ENCODE data around the gene OR4N2. TPM values are rescaled to one million over a fixed set of nuclear protein-coding genes. Genes with fewer than 3 reads are reported as not detected.
"Not testable (repeated sequence)": the region's sequence is repeated elsewhere in the genome, so short reads cannot be mapped to it uniquely, and the experiment has no call there.

The OR4N2 gene
- polyA plus RNA-seq, 3 donors, result not detected

GRCh38 chr14:19819879-19820278, 16.3 kb downstream of the OR4N2 start:
- H3K4me2 ChIP-seq (replicated peaks; ENCODE audit: extremely low read depth, low read length, poor library complexity, severe bottlenecking); H3K4me3 Mint-ChIP-seq; H2AFZ ChIP-seq (ENCODE audit: insufficient read depth, low read depth, low read length, poor library complexity, severe bottlenecking); H3K27me3 ChIP-seq (ENCODE audit: control insufficient read depth in 2 of 2, insufficient read depth in 2 of 2, low read length in 2 of 2); H3K79me2 ChIP-seq (ENCODE audit: insufficient read depth, low read length); H3K36me3 Mint-ChIP-seq; H3K27ac Mint-ChIP-seq; H3K4me1 Mint-ChIP-seq; H3K36me3 ChIP-seq (replicated peaks in 1 of 2; ENCODE audit: control insufficient read depth in 1 of 2, insufficient read depth in 2 of 2, low read length in 2 of 2); H3K27ac ChIP-seq (ENCODE audit: low read depth in 1 of 2, low read length in 2 of 2); H4K20me1 ChIP-seq (ENCODE audit: insufficient read depth, low read length); H3K9ac ChIP-seq (ENCODE audit: insufficient read depth, low read length, poor library complexity, severe bottlenecking); H3K27me3 Mint-ChIP-seq (ENCODE audit: low read depth in 3 of 3); intact Hi-C loops (cut with micrococcal nuclease); H3K4me3 ChIP-seq (replicated peaks in 1 of 3; ENCODE audit: low read depth in 2 of 3, low read length in 3 of 3); H3K4me1 ChIP-seq (ENCODE audit: control insufficient read depth in 1 of 2, insufficient read depth in 2 of 2, low read length in 2 of 2); DNase-seq: not testable (repeated sequence)
- 89% methylated on average over 1 of the region's 1 CpG for WGBS (ENCODE audit: insufficient coverage)
- H3K9me3 ChIP-seq (replicated peaks in 1 of 2; ENCODE audit: control insufficient read depth in 1 of 2, insufficient read depth in 1 of 2, low read length in 2 of 2), result peaks cover 6 to 13% of the 10 kb centered on the region in 2 donors
- peaks cover 5 to 15% (median 10%) of the 10 kb centered on the region in 7 donors for H3K9me3 Mint-ChIP-seq

DNA sequence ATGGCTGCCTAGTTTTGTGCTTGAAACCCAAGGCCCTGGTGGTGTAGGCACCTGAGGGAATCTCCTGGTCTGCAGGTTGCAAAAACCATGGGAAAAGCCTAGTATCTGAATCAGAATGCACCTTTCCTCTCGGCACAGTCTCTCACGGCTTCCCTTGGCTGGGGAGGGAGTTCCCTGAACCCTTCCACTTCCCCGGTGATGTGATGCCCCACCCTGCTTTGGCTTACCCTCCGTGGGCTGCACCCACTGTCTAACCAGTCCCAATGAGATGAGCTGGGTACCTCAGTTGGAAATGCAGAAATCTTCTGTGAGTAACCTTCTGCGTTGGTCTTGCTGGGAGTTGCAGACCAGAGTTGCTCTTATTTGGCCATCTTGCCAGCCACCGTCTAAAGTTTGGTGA, 17.4 kb downstream of the OR4N2 start:
- H3K9me3 ChIP-seq (replicated peaks in 1 of 2; ENCODE audit: control insufficient read depth in 1 of 2, insufficient read depth in 1 of 2, low read length in 2 of 2), result peaks cover 6 to 13% of the 10 kb centered on the region in 2 donors
- H4K20me1 ChIP-seq (ENCODE audit: insufficient read depth, low read length); H3K27me3 Mint-ChIP-seq (ENCODE audit: low read depth in 3 of 3); H3K4me1 ChIP-seq (ENCODE audit: control insufficient read depth in 1 of 2, insufficient read depth in 2 of 2, low read length in 2 of 2); H3K27ac Mint-ChIP-seq; H3K4me3 Mint-ChIP-seq; H3K27ac ChIP-seq (ENCODE audit: low read depth in 1 of 2, low read length in 2 of 2); H3K36me3 Mint-ChIP-seq; H3K79me2 ChIP-seq (ENCODE audit: insufficient read depth, low read length); H2AFZ ChIP-seq (ENCODE audit: insufficient read depth, low read depth, low read length, poor library complexity, severe bottlenecking); H3K9ac ChIP-seq (ENCODE audit: insufficient read depth, low read length, poor library complexity, severe bottlenecking); H3K4me1 Mint-ChIP-seq; H3K36me3 ChIP-seq (replicated peaks in 1 of 2; ENCODE audit: control insufficient read depth in 1 of 2, insufficient read depth in 2 of 2, low read length in 2 of 2); H3K4me3 ChIP-seq (replicated peaks in 1 of 3; ENCODE audit: low read depth in 2 of 3, low read length in 3 of 3); H3K27me3 ChIP-seq (ENCODE audit: control insufficient read depth in 2 of 2, insufficient read depth in 2 of 2, low read length in 2 of 2); H3K4me2 ChIP-seq (replicated peaks; ENCODE audit: extremely low read depth, low read length, poor library complexity, severe bottlenecking); intact Hi-C loops (cut with micrococcal nuclease); DNase-seq: not testable (repeated sequence)
- peaks cover 5 to 15% (median 10%) of the 10 kb centered on the region in 7 donors for H3K9me3 Mint-ChIP-seq
- WGBS (ENCODE audit: insufficient coverage), result 73% methylated on average over 4 of the region's 6 CpGs

GRCh38 chr14:19823178-19823577, 19.6 kb downstream of the OR4N2 start:
- Histone ChIP-seq H3K9ac (ENCODE audit: insufficient read depth, low read length, poor library complexity, severe bottlenecking) (no peak overlapping the region), H3K79me2 (ENCODE audit: insufficient read depth, low read length) (no peaks in the 10 kb centered on the region), H2AFZ (ENCODE audit: insufficient read depth, low read depth, low read length, poor library complexity, severe bottlenecking) (no peak overlapping the region), H3K4me2 (replicated peaks; ENCODE audit: extremely low read depth, low read length, poor library complexity, severe bottlenecking) (no peak overlapping the region), H3K9me3 (replicated peaks in 1 of 2; ENCODE audit: control insufficient read depth in 1 of 2, insufficient read depth in 1 of 2, low read length in 2 of 2) (peaks cover 6 to 18% of the 10 kb centered on the region in 2 donors), H3K36me3 (replicated peaks in 1 of 2; ENCODE audit: control insufficient read depth in 1 of 2, insufficient read depth in 2 of 2, low read length in 2 of 2) (no peaks in the 10 kb centered on the region), H3K4me1 (ENCODE audit: control insufficient read depth in 1 of 2, insufficient read depth in 2 of 2, low read length in 2 of 2) (no peaks in the 10 kb centered on the region), H3K4me3 (replicated peaks in 1 of 3; ENCODE audit: low read depth in 2 of 3, low read length in 3 of 3) (no peak overlapping the region), H3K27ac (ENCODE audit: low read depth in 1 of 2, low read length in 2 of 2) (no peak overlapping the region), H3K27me3 (ENCODE audit: control insufficient read depth in 2 of 2, insufficient read depth in 2 of 2, low read length in 2 of 2) (no peaks in the 10 kb centered on the region), H4K20me1 (ENCODE audit: insufficient read depth, low read length) (no peaks in the 10 kb centered on the region)
- intact Hi-C loops (cut with micrococcal nuclease), result no loop called here
- no peak for DNase-seq
- no CpG with 5 or more reads among the region's 1 CpG for WGBS (ENCODE audit: insufficient coverage)
- TF ChIP-seq CTCF (IDR thresholded peaks at IDR 0.05), result no peak
- no peaks in the 10 kb centered on the region for H3K36me3 Mint-ChIP-seq
- no peak overlapping the region for H3K4me3 Mint-ChIP-seq
- H3K27me3 Mint-ChIP-seq (ENCODE audit: low read depth in 3 of 3), result no peaks in the 10 kb centered on the region
- H3K4me1 Mint-ChIP-seq, result no peaks in the 10 kb centered on the region
- no peak overlapping the region for H3K27ac Mint-ChIP-seq
- peaks cover 5 to 15% (median 10%) of the 10 kb centered on the region in 7 donors for H3K9me3 Mint-ChIP-seq
